Fibroblast of lung (primary cell): ENCODE results near the gene TMEM135.

Source experiments
- CTCF ChIP-seq, 2 donors: IDR thresholded peaks in 1 of 2; conservative IDR thresholded peaks in 1 of 2; 1 replicate in 1 of 2; 2 replicates in 1 of 2; pipeline ENCODE4 v1.5.1; 2011 to 2012; ENCODE audit warnings: low read length in 2 of 2, control low read depth in 1 of 2, inconsistent platforms in 1 of 2, low read depth in 1 of 2, mild to moderate bottlenecking in 1 of 2
- EZH2 ChIP-seq: IDR thresholded peaks from 2 replicates; pipeline ENCODE4 v1.5.1; 2012; ENCODE audit warnings: low read length, control low read depth, mild to moderate bottlenecking; ENCODE audit errors: missing control alignments

GRCh38 chr11:87232320-87232719 lies 194.6 kb downstream of the TMEM135 start:
- no peak for TF ChIP-seq CTCF (conservative IDR thresholded peaks at IDR 0.05 in 1 of 2, IDR thresholded peaks at IDR 0.05 in 1 of 2; ENCODE audit: low read depth in 1 of 2, low read length in 2 of 2)
- no peak for TF ChIP-seq EZH2
